OCI-LY3 (cell line): ENCODE data around the gene E2F2.

Experiments
- CTCF ChIP-seq: fragments of 200-600, 300-600 bp; sonication (generic); IDR thresholded peaks from 2 replicates; pipeline ENCODE4 v1.5.1; 2014; ENCODE audit warnings: antibody characterized with exemption, low read length, low read depth
- EZH2phosphoT487 ChIP-seq: fragments of 200-600 bp; shearing (Covaris generic); IDR thresholded peaks from 2 replicates; pipeline ENCODE4 v1.6.1; 2018; ENCODE audit warnings: antibody characterized with exemption, mixed run types, low read depth

- TF ChIP-seq EZH2phosphoT487, result no peak
- TF ChIP-seq CTCF, result no peak
Observed at GRCh38 chr1:23500466-23500865, 30.6 kb downstream of the E2F2 start.
